GM21528 (cell line): ENCODE results near the gene PPP1R12A.

ENCODE experiments used
- ATAC-seq: cut with Tn5 transposase; IDR thresholded peaks from one replicate; pipeline ENCODE4 v1.9.1; 2021; ENCODE audit warnings: mild to moderate bottlenecking, moderate library complexity; ENCODE audit not compliant: unreplicated experiment, low FRiP score

PPP1R12A gene

GRCh38 chr12:79776111-79776510 lies 158.8 kb downstream of the PPP1R12A start:
- ATAC-seq, result no peak

GRCh38 chr12:79775355-79776027 lies 159.4 kb downstream of the PPP1R12A start:
- ATAC-seq, result no peak

GRCh38 chr12:79773896-79774295 lies 161.0 kb downstream of the PPP1R12A start:
- ATAC-seq, result no peak

- no peak for ATAC-seq
Measured at GRCh38 chr12:79769860-79770485, 164.9 kb downstream of the PPP1R12A start.

GRCh38 chr12:79769189-79769859 lies 165.6 kb downstream of the PPP1R12A start:
- ATAC-seq, result no peak

GRCh38 chr12:79766705-79767464 lies 168.0 kb downstream of the PPP1R12A start:
- no peak for ATAC-seq

- no peak for ATAC-seq
Measured at GRCh38 chr12:79765157-79765556, 169.7 kb downstream of the PPP1R12A start.

GRCh38 chr12:79764641-79765040 lies 170.3 kb downstream of the PPP1R12A start:
- ATAC-seq, result no peak

GRCh38 chr12:79763766-79764452 lies 171.0 kb downstream of the PPP1R12A start:
- no peak for ATAC-seq

- no peak for ATAC-seq
Measured at GRCh38 chr12:79761341-79761740, 173.6 kb downstream of the PPP1R12A start.

- no peak for ATAC-seq
Measured at GRCh38 chr12:79747274-79747673, 187.6 kb downstream of the PPP1R12A start.

GRCh38 chr12:79737875-79738718 lies 196.8 kb downstream of the PPP1R12A start:
- peak; percentile 87 for ATAC-seq

GRCh38 chr12:79732638-79733037 lies 202.3 kb downstream of the PPP1R12A start:
- no peak for ATAC-seq

- ATAC-seq, result no peak
Measured at GRCh38 chr12:79725987-79726386, 208.9 kb downstream of the PPP1R12A start.
